Right lobe of liver (tissue), 6 donors: ENCODE results near the gene SMOC1. TPM values are rescaled to one million over a fixed set of nuclear protein-coding genes. Genes with fewer than 3 reads are reported as not detected.

Experiments
- ATAC-seq, 4 donors: fragments of 200-7000 bp; cut with Tn5 transposase; one replicate each; pipeline ENCODE4 v1.9.1; 2020; ENCODE audit warnings: mild to moderate bottlenecking in 4 of 4, moderate library complexity in 4 of 4
- DNase-seq, 3 donors: peaks; one replicate each; pipeline ENCODE4 v3.0.0-alpha.2; 2020
- H3K27ac ChIP-seq, 3 donors: fragments of 200-600 bp; one replicate each; pipeline ENCODE4 v1.8.0; 2022
- H3K27me3 ChIP-seq, 2 donors: fragments of 200-600 bp; one replicate each; pipeline ENCODE4 v1.8.0; 2022
- H3K36me3 ChIP-seq, 4 donors: fragments of 200-600 bp; sonication (generic) in 1 of 4; one replicate each; pipeline versions ENCODE4 v1.5.1 to v1.8.0; 2017 to 2022; ENCODE audit warnings: control low read depth in 1 of 4
- H3K4me1 ChIP-seq, 4 donors: fragments of 200-600 bp; sonication (generic) in 1 of 4; one replicate each; pipeline versions ENCODE4 v1.5.1 to v1.8.0; 2017 to 2022; ENCODE audit warnings: control low read depth in 1 of 4
- H3K4me3 ChIP-seq, 3 donors: fragments of 200-600 bp; one replicate each; pipeline ENCODE4 v1.8.0; 2022
- H3K9me3 ChIP-seq, 4 donors: fragments of 200-600 bp; sonication (generic) in 1 of 4; one replicate each; pipeline versions ENCODE4 v1.5.1 to v1.8.0; 2017 to 2022; ENCODE audit warnings: control low read depth in 1 of 4
- CTCF ChIP-seq, 4 donors: fragments of 200-600 bp in 3 of 4; fragments of 450-650 bp in 1 of 4; IDR thresholded peaks; one replicate each; pipeline versions ENCODE4 v1.5.1 to v1.8.0; 2016 to 2022; ENCODE audit warnings: antibody characterized with exemption in 4 of 4, mild to moderate bottlenecking in 2 of 4
- POLR2A ChIP-seq: fragments of 450-650 bp; IDR thresholded peaks from one replicate; pipeline ENCODE4 v1.6.1; 2017; ENCODE audit warnings: antibody characterized with exemption, mild to moderate bottlenecking
- WGBS: methylation state at CpG from one replicate; pipeline ENCODE4 v1.1.6; 2018; ENCODE audit warnings: low coverage, low lambda C conversion rate; ENCODE audit not compliant: insufficient coverage; ENCODE audit errors: missing lambda C conversion rate; 5-methylcytosine and 5-hydroxymethylcytosine counted together
- intact Hi-C, 2 donors: fragments of 100-400 bp; cut with DNase I; formaldehyde crosslinking; loops; one replicate each; pipeline versions ENCODE4 v1.11.2 to v1.14.1; 2022
- total RNA-seq, 6 experiments: library from RNA; depleted of rRNA in 2 of 6; stranded (reverse); fragments of >200 nt in 2 of 6; fragmentation: NEBNext Ultra II Directional in 3 of 6; extraction: Animal tissue kit (Norgen Biotek cat#: 25700) in 3 of 6; gene quantifications; one replicate each; pipeline versions ENCODE4 v1.1.0 to v1.2.4, GENCODE V29; 2016 to 2023
- donor health status: DM: no; HTN: yes; CAD: no.
- donor health status: DM: no; HTN: no; CAD: no.
- donor health status: DM: no; HTN: no; CAD: no.
- donor health status: DM: no; HTN: yes; CAD: no.
- donor health status: DM: no; HTN: yes; CAD: no.

Gene SMOC1
- total RNA-seq, 6 experiments from 2014 or later = 22.3 to 88.5 (median 45.4) TPM

- intact Hi-C loops = no loop called here
- H3K27me3 ChIP-seq = no peaks in the 10 kb centered on the region
Measured at GRCh38 chr14:69990323-69990722, 111.1 kb downstream of the SMOC1 start.

GRCh38 chr14:69991422-69991821, 112.2 kb downstream of the SMOC1 start:
- Histone ChIP-seq H3K36me3 (peaks cover 0 to 3% (median 0%) of the 10 kb centered on the region in 4 donors), H3K27me3 (no peaks in the 10 kb centered on the region), H3K27ac (peak overlapping the region in 1 of 3 donors; percentile 83), H3K4me1 (peaks cover 0 to 27% (median 0%) of the 10 kb centered on the region in 4 donors), H3K4me3 (no peak overlapping the region), H3K9me3 (no peaks in the 10 kb centered on the region)
- DNase-seq (no peak), ATAC-seq (peak in 2 of 4 donors; percentile 30 to 69)
- intact Hi-C loops = no loop called here
- TF ChIP-seq CTCF (IDR thresholded peaks at IDR 0.05) = no peak
- no peak for TF ChIP-seq POLR2A

More at GRCh38 chr14:69990323-69990722, 111.1 kb downstream of the SMOC1 start:
- Histone ChIP-seq H3K36me3 (peaks cover 0 to under 1% (median 0%) of the 10 kb centered on the region in 4 donors), H3K27ac (peak overlapping the region in 1 of 3 donors; percentile 83), H3K4me1 (peaks cover 0 to 27% (median 0%) of the 10 kb centered on the region in 4 donors), H3K9me3 (no peaks in the 10 kb centered on the region), H3K4me3 (no peak overlapping the region)
- TF ChIP-seq POLR2A = no peak
- no peak for TF ChIP-seq CTCF (IDR thresholded peaks at IDR 0.05)
- DNase-seq (peak in 1 of 3 donors; percentile 57), ATAC-seq (peak; percentile 46 to 80 (median 72))

- peaks cover 0 to 3% (median 0%) of the 10 kb centered on the region in 4 donors for H3K36me3 ChIP-seq
- no peak overlapping the region for H3K4me3 ChIP-seq
- peak overlapping the region in 1 of 3 donors; percentile 5 for H3K27ac ChIP-seq
- DNase-seq = no peak
- intact Hi-C loops = no loop called here
- no peak for ATAC-seq
- WGBS = 73% methylated on average over 3 of the region's 3 CpGs
- H3K4me1 ChIP-seq = peaks cover 0 to 33% (median 3%) of the 10 kb centered on the region in 4 donors
- H3K27me3 ChIP-seq = no peaks in the 10 kb centered on the region
- TF ChIP-seq CTCF (IDR thresholded peaks at IDR 0.05) = no peak
- no peak for TF ChIP-seq POLR2A
- no peaks in the 10 kb centered on the region for H3K9me3 ChIP-seq
Measured at GRCh38 chr14:69992564-69992963, 113.3 kb downstream of the SMOC1 start.

GRCh38 chr14:69993326-69993725, 114.1 kb downstream of the SMOC1 start:
- intact Hi-C loops = no loop called here
- peaks cover 0 to 41% (median 6%) of the 10 kb centered on the region in 4 donors for H3K4me1 ChIP-seq
- WGBS = 83% methylated on average over 2 of the region's 2 CpGs
- DNase-seq (no peak), ATAC-seq (no peak)
- H3K27me3 ChIP-seq = no peaks in the 10 kb centered on the region
- H3K27ac ChIP-seq = no peak overlapping the region
- H3K9me3 ChIP-seq = no peaks in the 10 kb centered on the region
- H3K36me3 ChIP-seq = peaks cover 0 to 3% (median 0%) of the 10 kb centered on the region in 4 donors
- H3K4me3 ChIP-seq = no peak overlapping the region
- TF ChIP-seq CTCF (IDR thresholded peaks at IDR 0.05) (no peak), POLR2A (no peak)

GRCh38 chr14:69994002-69994401, 114.8 kb downstream of the SMOC1 start:
- Histone ChIP-seq H3K9me3 (no peaks in the 10 kb centered on the region), H3K27me3 (no peaks in the 10 kb centered on the region), H3K36me3 (peaks cover 0 to 3% (median 0%) of the 10 kb centered on the region in 4 donors), H3K27ac (no peak overlapping the region), H3K4me3 (no peak overlapping the region), H3K4me1 (peaks cover 0 to 48% (median 7%) of the 10 kb centered on the region in 4 donors)
- ATAC-seq = no peak
- no peak for TF ChIP-seq CTCF (IDR thresholded peaks at IDR 0.05)
- no peak for TF ChIP-seq POLR2A
- intact Hi-C loops = no loop called here
- 59% methylated on average over 3 of the region's 4 CpGs for WGBS
- no peak for DNase-seq
